Cardiac fibroblast (primary cell): ENCODE results near the gene EIPR1.

ENCODE experiments used
- DNase-seq, 2 donors: peaks; one replicate each; pipeline versions ENCODE4 v3.0.0 to v3.0.0-alpha.2; 2010; ENCODE audit warnings: low read depth in 2 of 2
- H3K4me3 ChIP-seq, 2 donors: replicated peaks in 1 of 2; 1 replicate in 1 of 2; 2 replicates in 1 of 2; pipeline ENCODE4 v1.5.1; 2011; ENCODE audit warnings: low read depth in 2 of 2, low read length in 2 of 2, mild to moderate bottlenecking in 2 of 2, moderate library complexity in 1 of 2
- CTCF ChIP-seq: IDR thresholded peaks from one replicate; pipeline ENCODE4 v1.5.1; 2011; ENCODE audit warnings: low read depth, mild to moderate bottlenecking, low read length, inconsistent platforms

The EIPR1 gene

DNA sequence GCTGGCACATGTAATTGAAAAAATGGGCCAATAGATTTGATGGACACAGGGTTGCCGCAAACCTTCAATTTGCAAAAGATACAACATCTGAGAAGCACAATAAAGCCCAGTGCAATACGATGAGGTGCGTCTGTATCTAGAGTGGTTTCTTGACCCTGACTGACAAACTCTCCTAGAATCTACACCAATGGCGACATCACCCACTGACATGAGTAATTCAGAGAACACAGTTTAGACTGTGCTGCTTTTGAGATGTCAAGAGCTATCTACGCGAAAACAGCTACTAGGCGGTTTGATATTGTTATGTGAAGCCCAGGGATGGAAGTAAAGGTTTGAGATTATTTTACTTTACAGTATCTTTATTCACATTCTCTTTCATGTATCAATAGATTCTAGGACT is 104.9 kb downstream of the EIPR1 start:
- H3K4me3 ChIP-seq, result no peak overlapping the region
- DNase-seq, result no peak
- no peak for TF ChIP-seq CTCF

GRCh38 chr2:3270095-3270478 is 107.5 kb downstream of the EIPR1 start:
- no peak for DNase-seq
- TF ChIP-seq CTCF, result no peak
- H3K4me3 ChIP-seq, result no peak overlapping the region

- DNase-seq, result no peak
- H3K4me3 ChIP-seq, result no peak overlapping the region
- TF ChIP-seq CTCF, result no peak
Observed at GRCh38 chr2:3269425-3270094, 108.1 kb downstream of the EIPR1 start.

- DNase-seq, result no peak
- TF ChIP-seq CTCF, result no peak
- H3K4me3 ChIP-seq, result no peak overlapping the region
Observed at GRCh38 chr2:3268705-3269029, 109.0 kb downstream of the EIPR1 start.

DNA sequence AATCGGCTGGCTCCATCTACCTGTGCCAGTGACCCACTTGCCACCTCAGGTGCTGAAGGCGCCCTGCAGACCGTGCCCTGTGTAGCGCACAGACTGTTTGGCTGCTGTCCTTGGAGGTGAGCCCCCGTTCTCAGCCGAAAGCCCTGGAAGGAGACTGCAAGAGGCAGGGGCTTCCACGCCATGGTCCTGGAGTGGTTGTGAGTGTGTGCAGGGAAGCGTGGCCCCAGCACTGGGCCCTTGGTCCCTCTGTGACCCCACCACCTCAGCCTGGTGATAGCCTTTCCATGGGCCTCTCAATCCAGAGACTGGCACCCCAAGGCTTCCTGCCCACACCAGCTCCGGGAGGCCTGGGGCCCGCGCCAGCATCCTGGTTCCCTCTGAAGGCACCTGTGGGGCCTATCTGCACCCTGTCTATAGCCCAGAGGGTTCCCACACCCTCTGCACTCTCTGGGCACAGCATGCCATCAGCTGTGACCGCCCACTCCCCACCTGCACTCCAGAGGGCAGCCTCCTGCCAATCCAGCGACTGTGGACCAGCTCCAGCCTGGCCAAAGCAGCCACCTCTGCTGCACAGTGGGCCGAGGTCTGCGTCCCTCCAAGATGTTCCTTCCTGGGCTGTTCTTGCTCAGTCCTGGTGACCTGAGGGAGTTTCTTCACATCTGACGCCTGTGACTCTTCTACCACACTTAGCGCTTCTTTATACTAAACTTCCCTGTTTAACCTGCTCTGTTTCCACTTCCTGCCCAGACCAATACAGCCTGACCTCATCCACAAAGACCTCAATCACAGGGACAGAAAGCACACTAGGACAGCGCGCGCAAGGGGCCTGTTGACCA is 109.5 kb downstream of the EIPR1 start:
- TF ChIP-seq CTCF, result no peak

GRCh38 chr2:3266925-3267867 is 110.4 kb downstream of the EIPR1 start:
- DNase-seq, result no peak
- TF ChIP-seq CTCF, result no peak
- no peak overlapping the region for H3K4me3 ChIP-seq

More for the DNA sequence above, 109.5 kb downstream of the EIPR1 start:
- no peak for DNase-seq
- no peak overlapping the region for H3K4me3 ChIP-seq
